ENCODE measurements around the gene HOMER2.

GRCh38 chr15:82951472-82952157 is 905 bp downstream of the HOMER2 start:
- TF ChIP-seq CTCF (IDR thresholded peaks at IDR 0.05; ENCODE audit: low read depth, low read length, poor library complexity, severe bottlenecking) = no peak
- TF ChIP-seq EZH2phosphoT487 (IDR thresholded peaks at IDR 0.05; ENCODE audit: borderline replicate concordance, low read length) = no peak; the same call in 1 of the 2 replicates
